Hepatocyte (in vitro differentiated cells): ENCODE data around the gene ZNF423.

Experiments
- EZH2 ChIP-seq: fragments of 200-600 bp; sonication (generic); IDR thresholded peaks from 2 replicates; pipeline ENCODE4 v1.6.1; 2016; ENCODE audit warnings: antibody characterized with exemption, mild to moderate bottlenecking, borderline replicate concordance
- EZH2phosphoT487 ChIP-seq: fragments of 200-600 bp; sonication (generic); IDR thresholded peaks from one replicate; pipeline ENCODE4 v1.6.1; 2018; ENCODE audit warnings: antibody characterized with exemption, mild to moderate bottlenecking, low read depth, moderate library complexity; ENCODE audit not compliant: unreplicated experiment, severe bottlenecking
- TF ChIP-seq, protein P1 (sequence below): fragments of 200-600 bp; sonication (generic); IDR thresholded peaks from 2 replicates; pipeline ENCODE4 v1.5.1; 2016; ENCODE audit warnings: antibody characterized with exemption, mild to moderate bottlenecking; ENCODE audit not compliant: poor library complexity

DNA sequence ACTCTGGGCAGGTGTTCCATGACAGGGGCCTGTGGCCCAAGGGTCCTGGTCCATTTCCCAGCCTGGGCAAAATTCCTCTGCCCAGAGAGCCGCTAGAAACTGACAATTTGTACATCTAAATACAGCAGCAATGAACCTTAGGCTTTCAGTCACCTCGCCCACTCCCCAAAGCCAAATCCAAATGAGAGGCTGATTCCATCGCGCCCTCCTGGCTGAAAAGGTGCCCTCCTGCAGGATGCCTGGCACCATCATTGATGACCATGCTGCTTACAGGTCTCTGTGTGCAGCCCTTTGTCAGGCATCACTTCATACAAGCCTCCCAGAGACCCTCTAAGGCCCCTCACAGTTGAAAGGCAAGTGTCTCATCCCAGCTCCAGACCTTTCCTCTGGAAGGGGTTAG lies 367.6 kb downstream of the ZNF423 start:
- TF ChIP-seq, protein P1, sequence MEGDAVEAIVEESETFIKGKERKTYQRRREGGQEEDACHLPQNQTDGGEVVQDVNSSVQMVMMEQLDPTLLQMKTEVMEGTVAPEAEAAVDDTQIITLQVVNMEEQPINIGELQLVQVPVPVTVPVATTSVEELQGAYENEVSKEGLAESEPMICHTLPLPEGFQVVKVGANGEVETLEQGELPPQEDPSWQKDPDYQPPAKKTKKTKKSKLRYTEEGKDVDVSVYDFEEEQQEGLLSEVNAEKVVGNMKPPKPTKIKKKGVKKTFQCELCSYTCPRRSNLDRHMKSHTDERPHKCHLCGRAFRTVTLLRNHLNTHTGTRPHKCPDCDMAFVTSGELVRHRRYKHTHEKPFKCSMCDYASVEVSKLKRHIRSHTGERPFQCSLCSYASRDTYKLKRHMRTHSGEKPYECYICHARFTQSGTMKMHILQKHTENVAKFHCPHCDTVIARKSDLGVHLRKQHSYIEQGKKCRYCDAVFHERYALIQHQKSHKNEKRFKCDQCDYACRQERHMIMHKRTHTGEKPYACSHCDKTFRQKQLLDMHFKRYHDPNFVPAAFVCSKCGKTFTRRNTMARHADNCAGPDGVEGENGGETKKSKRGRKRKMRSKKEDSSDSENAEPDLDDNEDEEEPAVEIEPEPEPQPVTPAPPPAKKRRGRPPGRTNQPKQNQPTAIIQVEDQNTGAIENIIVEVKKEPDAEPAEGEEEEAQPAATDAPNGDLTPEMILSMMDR, result no peak
- TF ChIP-seq EZH2 (no peak), EZH2phosphoT487 (no peak)
